ENCODE data around the gene ZBTB25. TPM values are rescaled to one million over a fixed set of nuclear protein-coding genes. Genes with fewer than 3 reads are reported as not detected.

The ZBTB25 gene
- total RNA-seq, 6 donors from 2014 or later, result 5.9 to 31.4 (median 10.3) TPM

DNA sequence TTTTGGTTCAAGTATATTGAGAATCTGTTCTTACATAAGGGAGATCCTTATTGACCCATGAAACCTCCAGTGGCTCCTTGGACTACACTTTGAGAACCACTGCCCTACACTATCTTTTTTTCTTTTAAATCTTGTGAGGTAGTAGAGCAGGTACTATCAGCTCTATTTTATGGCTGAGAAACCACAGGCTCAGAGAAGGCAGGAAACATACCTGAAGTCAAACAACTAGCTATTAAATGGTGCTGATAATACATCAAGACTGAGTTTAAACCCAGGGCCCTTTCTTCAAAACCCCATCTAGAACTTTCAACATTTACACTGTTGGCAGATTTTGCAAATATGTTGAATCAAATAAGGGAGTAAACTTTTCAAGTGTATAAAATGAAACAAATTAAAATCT, 6.9 kb downstream of the ZBTB25 start:
- peaks cover 13 to 26% (median 18%) of the 10 kb centered on the region in 4 donors for H3K4me1 ChIP-seq
- no peak overlapping the region for H3K4me3 ChIP-seq
- ATAC-seq (ENCODE audit: low FRiP score in 2 of 2) (no peak), DNase-seq (no peak)
- TF ChIP-seq EP300 (IDR thresholded peaks at IDR 0.05) (no peak), POLR2A (IDR thresholded peaks at IDR 0.05) (no peak), CTCF (IDR thresholded peaks at IDR 0.05) (no peak), POLR2AphosphoS5 (IDR thresholded peaks at IDR 0.05) (no peak)
- no peak overlapping the region for H3K27ac ChIP-seq
- no peaks in the 10 kb centered on the region for H3K27me3 ChIP-seq
- peaks cover 0 to 10% (median 3%) of the 10 kb centered on the region in 4 donors for H3K36me3 ChIP-seq
- no peaks in the 10 kb centered on the region for H3K9me3 ChIP-seq

GRCh38 chr14:64495252-64495651, 8.4 kb downstream of the ZBTB25 start:
- peaks cover 0 to 10% (median 5%) of the 10 kb centered on the region in 4 donors for H3K36me3 ChIP-seq
- peaks cover 0 to 12% (median 5%) of the 10 kb centered on the region in 4 donors for H3K4me1 ChIP-seq
- H3K9me3 ChIP-seq, result no peaks in the 10 kb centered on the region
- DNase-seq, result no peak
- no peak overlapping the region for H3K4me3 ChIP-seq
- H3K27me3 ChIP-seq, result no peaks in the 10 kb centered on the region
- no peak for ATAC-seq (ENCODE audit: low FRiP score in 2 of 2)
- no peak for TF ChIP-seq EP300 (IDR thresholded peaks at IDR 0.05)
- H3K27ac ChIP-seq, result no peak overlapping the region

DNA sequence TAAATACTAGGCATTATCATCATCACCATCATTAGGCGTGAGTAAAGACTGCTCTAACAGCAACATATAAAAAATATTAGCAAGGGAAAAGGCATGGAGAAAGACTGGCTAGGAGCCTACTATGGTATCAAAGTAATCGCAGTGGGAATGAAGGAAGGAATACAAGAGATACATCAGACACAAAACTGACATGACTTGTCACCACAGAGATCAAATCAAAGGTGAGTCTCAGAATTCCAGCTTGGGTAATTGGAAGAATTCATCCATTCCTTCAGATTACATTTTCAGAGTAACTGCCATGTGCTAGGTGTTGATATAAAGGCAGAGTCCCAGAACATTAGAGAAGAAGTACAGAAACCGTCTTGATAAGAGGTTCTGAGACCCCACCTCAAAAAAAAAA, 10.2 kb downstream of the ZBTB25 start:
- Histone ChIP-seq H3K36me3 (peaks cover 0 to 28% (median 12%) of the 10 kb centered on the region in 4 donors), H3K27me3 (no peaks in the 10 kb centered on the region), H3K4me1 (no peaks in the 10 kb centered on the region), H3K27ac (no peak overlapping the region), H3K4me3 (no peak overlapping the region), H3K9me3 (no peaks in the 10 kb centered on the region)
- 86 to 94% methylated on average over 3 of the region's 3 CpGs for WGBS, 2 donors
- no peak for TF ChIP-seq EP300 (IDR thresholded peaks at IDR 0.05)
- TF ChIP-seq POLR2AphosphoS5 (IDR thresholded peaks at IDR 0.05), result no peak
- no peak for TF ChIP-seq CTCF (IDR thresholded peaks at IDR 0.05)
- no peak for TF ChIP-seq POLR2A (IDR thresholded peaks at IDR 0.05)
- no peak for ATAC-seq (ENCODE audit: low FRiP score in 2 of 2)
- no peak for DNase-seq

- Histone ChIP-seq H3K36me3 (peaks cover 0 to 43% (median 21%) of the 10 kb centered on the region in 4 donors), H3K4me1 (no peaks in the 10 kb centered on the region), H3K9me3 (no peaks in the 10 kb centered on the region), H3K4me3 (no peak overlapping the region), H3K27me3 (no peaks in the 10 kb centered on the region), H3K27ac (no peak overlapping the region)
- ATAC-seq (ENCODE audit: low FRiP score in 2 of 2) (no peak), DNase-seq (no peak)
- 88 to 90% methylated on average over 2 of the region's 2 CpGs for WGBS, 2 donors
- TF ChIP-seq EP300 (IDR thresholded peaks at IDR 0.05) (no peak), POLR2AphosphoS5 (IDR thresholded peaks at IDR 0.05) (no peak), CTCF (IDR thresholded peaks at IDR 0.05) (no peak), POLR2A (IDR thresholded peaks at IDR 0.05) (no peak)
Measured at GRCh38 chr14:64491637-64492036, 12.0 kb downstream of the ZBTB25 start.

DNA sequence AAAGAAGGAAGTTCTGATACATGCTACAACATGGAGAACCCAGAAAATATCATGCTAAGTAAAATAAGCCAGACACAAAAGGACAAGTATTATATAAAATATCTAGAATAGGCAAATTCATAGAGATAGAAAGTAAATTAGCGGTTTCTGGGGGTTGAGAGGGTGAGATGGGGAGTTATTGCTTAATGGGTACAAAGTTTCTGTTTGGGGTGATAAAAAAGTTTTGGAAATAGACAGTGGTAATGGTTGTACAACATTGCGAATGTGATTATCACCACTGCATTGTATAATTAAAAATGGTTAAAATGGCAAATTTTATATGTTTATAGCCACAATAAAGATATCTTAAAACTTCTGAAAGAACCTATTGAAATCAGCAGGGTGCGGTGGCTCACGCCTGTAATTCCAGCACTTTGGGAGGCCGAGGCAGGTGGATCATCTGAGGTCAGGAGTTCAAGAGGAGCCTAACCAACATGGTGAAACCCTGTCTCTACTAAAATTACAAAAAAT, 15.0 kb downstream of the ZBTB25 start:
- no peak overlapping the region for H3K27ac ChIP-seq
- no peak overlapping the region for H3K4me3 ChIP-seq
- H3K36me3 ChIP-seq, result peaks cover 0 to 48% (median 18%) of the 10 kb centered on the region in 4 donors
- no peaks in the 10 kb centered on the region for H3K27me3 ChIP-seq
- 89 to 95% methylated on average over 5 of the region's 5 CpGs for WGBS, 2 donors
- TF ChIP-seq POLR2AphosphoS5 (IDR thresholded peaks at IDR 0.05), result no peak
- no peak for TF ChIP-seq CTCF (IDR thresholded peaks at IDR 0.05)
- no peak for TF ChIP-seq POLR2A (IDR thresholded peaks at IDR 0.05)
- TF ChIP-seq EP300 (IDR thresholded peaks at IDR 0.05), result no peak
- ATAC-seq (ENCODE audit: low FRiP score in 2 of 2) (no peak), DNase-seq (no peak)
- H3K9me3 ChIP-seq, result no peaks in the 10 kb centered on the region
- no peaks in the 10 kb centered on the region for H3K4me1 ChIP-seq

Data from upper lobe of left lung (tissue), 6 donors.